ENCODE measurements around the gene GSE1. TPM values are rescaled to one million over a fixed set of nuclear protein-coding genes. Genes with fewer than 3 reads are reported as not detected.

GSE1 gene
- total and polyA plus RNA-seq, 8 donors, result 84.8 to 148 (median 112) TPM

- H3K4me3 ChIP-seq, result no peak overlapping the region
- peak overlapping the region in 1 of 2 donors; percentile 7 for H3K27ac ChIP-seq
- TF ChIP-seq CTCF (IDR thresholded peaks at IDR 0.05), result no peak
- H3K4me1 ChIP-seq, result peaks cover 25 to 53% of the 10 kb centered on the region in 2 donors
- ATAC-seq (peak; percentile 7), DNase-seq (no peak)
- H3K36me3 ChIP-seq, result no peaks in the 10 kb centered on the region
- intact Hi-C loops (cut with DNase I), result loop anchor here in 1 of 2 donors (10.0 kb wide), 1 partner anchor 180 kb away; no protein-coding TSS in a partner anchor
- no peaks in the 10 kb centered on the region for H3K9me3 ChIP-seq
- H3K27me3 ChIP-seq, result no peaks in the 10 kb centered on the region
These were observed 7.8 kb upstream of the GSE1 start for GRCh38 chr16:85605051-85605911.

- ATAC-seq, result no peak
- H3K4me1 ChIP-seq, result peaks cover 33 to 62% of the 10 kb centered on the region in 2 donors
- H3K27ac ChIP-seq, result peak overlapping the region in 1 of 2 donors; percentile 7
- H3K9me3 ChIP-seq, result no peaks in the 10 kb centered on the region
- no peak for TF ChIP-seq CTCF (IDR thresholded peaks at IDR 0.05)
- no peaks in the 10 kb centered on the region for H3K36me3 ChIP-seq
- no peaks in the 10 kb centered on the region for H3K27me3 ChIP-seq
- H3K4me3 ChIP-seq, result no peak overlapping the region
- intact Hi-C loops (cut with DNase I), result loop anchor here in 1 of 2 donors (10.0 kb wide), 1 partner anchor 181 kb away; no protein-coding TSS in a partner anchor
- DNase-seq, result no peak
These were observed 6.9 kb upstream of the GSE1 start for GRCh38 chr16:85605912-85606841.

GRCh38 chr16:85606904-85607303 lies 6.2 kb upstream of the GSE1 start:
- TF ChIP-seq CTCF (IDR thresholded peaks at IDR 0.05), result no peak
- Histone ChIP-seq H3K9me3 (no peaks in the 10 kb centered on the region), H3K4me1 (peaks cover 33 to 64% of the 10 kb centered on the region in 2 donors), H3K36me3 (no peaks in the 10 kb centered on the region), H3K4me3 (no peak overlapping the region), H3K27ac (no peak overlapping the region), H3K27me3 (no peaks in the 10 kb centered on the region)
- ATAC-seq, result no peak
- intact Hi-C loops (cut with DNase I), result loop anchor here in 1 of 2 donors (10.0 kb wide), 1 partner anchor 182 kb away; no protein-coding TSS in a partner anchor
- DNase-seq, result no peak

GRCh38 chr16:85607321-85607765 lies 5.8 kb upstream of the GSE1 start:
- DNase-seq (peak in 2 of 4 donors; percentile 80 to 87), ATAC-seq (no peak)
- peak in 1 of 2 donors; percentile 9 for TF ChIP-seq CTCF (IDR thresholded peaks at IDR 0.05)
- Histone ChIP-seq H3K27me3 (no peaks in the 10 kb centered on the region), H3K4me3 (no peak overlapping the region), H3K27ac (no peak overlapping the region), H3K9me3 (no peaks in the 10 kb centered on the region), H3K36me3 (no peaks in the 10 kb centered on the region), H3K4me1 (peaks cover 34 to 68% of the 10 kb centered on the region in 2 donors)
- intact Hi-C loops (cut with DNase I), result loop anchor here in 1 of 2 donors (10.0 kb wide), 1 partner anchor 183 kb away; no protein-coding TSS in a partner anchor

Measured in left lung (tissue), 10 donors.